ENCODE measurements around the gene OPALIN. TPM values are rescaled to one million over a fixed set of nuclear protein-coding genes. Genes with fewer than 3 reads are reported as not detected.

Gene OPALIN
- total RNA-seq, 1 donor from 2014 or later: not detected

GRCh38 chr10:96360331-96360730 is 1.5 kb upstream of the OPALIN start:
- DNase-seq (no peak), ATAC-seq (ENCODE audit: low read depth) (no peak)
- no peak for TF ChIP-seq CTCF (IDR thresholded peaks at IDR 0.05)
- Mint-ChIP-seq H3K4me3 (no peak overlapping the region), H3K27me3 (peaks cover 10% of the 10 kb centered on the region), H3K9me3 (no peaks in the 10 kb centered on the region), H3K4me1 (no peaks in the 10 kb centered on the region), H3K27ac (no peak overlapping the region), H3K36me3 (ENCODE audit: low read depth) (no peaks in the 10 kb centered on the region)
- intact Hi-C loops (cut with micrococcal nuclease): no loop called here
- ChIA-PET CTCF (interaction anchor here (1.2 kb wide), 1 partner anchor 10 kb away, joined by 3 read pairs; no protein-coding TSS in a partner anchor), POLR2A (no interaction called here)

- Mint-ChIP-seq H3K27ac (no peak overlapping the region), H3K27me3 (peaks cover 13% of the 10 kb centered on the region), H3K9me3 (no peaks in the 10 kb centered on the region), H3K36me3 (ENCODE audit: low read depth) (no peaks in the 10 kb centered on the region), H3K4me1 (no peaks in the 10 kb centered on the region), H3K4me3 (no peak overlapping the region)
- TF ChIP-seq CTCF (IDR thresholded peaks at IDR 0.05): no peak
- DNase-seq: no peak
- POLR2A ChIA-PET: no interaction called here
- no peak for ATAC-seq (ENCODE audit: low read depth)
- CTCF ChIA-PET: no interaction called here
- intact Hi-C loops (cut with micrococcal nuclease): no loop called here
Measured at GRCh38 chr10:96359616-96360015, 814 bp upstream of the OPALIN start.

- intact Hi-C loops (cut with micrococcal nuclease): no loop called here
- ChIA-PET POLR2A (no interaction called here), CTCF (no interaction called here)
- Mint-ChIP-seq H3K27me3 (peaks cover 19% of the 10 kb centered on the region), H3K27ac (no peak overlapping the region), H3K4me1 (no peaks in the 10 kb centered on the region), H3K9me3 (no peaks in the 10 kb centered on the region), H3K4me3 (no peak overlapping the region), H3K36me3 (ENCODE audit: low read depth) (no peaks in the 10 kb centered on the region)
- ATAC-seq (ENCODE audit: low read depth) (no peak), DNase-seq (no peak)
- no peak for TF ChIP-seq CTCF (IDR thresholded peaks at IDR 0.05)
Measured at GRCh38 chr10:96357038-96357620, 1.7 kb downstream of the OPALIN start.

- no peaks in the 10 kb centered on the region for H3K9me3 Mint-ChIP-seq
- no peaks in the 10 kb centered on the region for H3K4me1 Mint-ChIP-seq
- intact Hi-C loops (cut with micrococcal nuclease): no loop called here
- POLR2A ChIA-PET: interaction anchor here (0.7 kb wide), 1 partner anchor 855 kb away, joined by 10 read pairs; no protein-coding TSS in a partner anchor
- CTCF ChIA-PET: interaction anchor here (0.6 kb wide), 1 partner anchor 69 kb away, joined by 3 read pairs; no protein-coding TSS in a partner anchor
- no peak for DNase-seq
- H3K27me3 Mint-ChIP-seq: peaks cover 19% of the 10 kb centered on the region
- ATAC-seq (ENCODE audit: low read depth): no peak
- no peak for TF ChIP-seq CTCF (IDR thresholded peaks at IDR 0.05)
- H3K27ac Mint-ChIP-seq: no peak overlapping the region
- H3K36me3 Mint-ChIP-seq (ENCODE audit: low read depth): no peaks in the 10 kb centered on the region
- H3K4me3 Mint-ChIP-seq: no peak overlapping the region
Measured at GRCh38 chr10:96352582-96352981, 6.2 kb downstream of the OPALIN start.

GRCh38 chr10:96352027-96352426 is 6.8 kb downstream of the OPALIN start:
- H3K36me3 Mint-ChIP-seq (ENCODE audit: low read depth): no peaks in the 10 kb centered on the region
- no peak overlapping the region for H3K27ac Mint-ChIP-seq
- H3K27me3 Mint-ChIP-seq: peaks cover 19% of the 10 kb centered on the region
- H3K4me3 Mint-ChIP-seq: no peak overlapping the region
- no peak for ATAC-seq (ENCODE audit: low read depth)
- ChIA-PET POLR2A (interaction anchor here (0.7 kb wide), 1 partner anchor 854 kb away, joined by 10 read pairs; no protein-coding TSS in a partner anchor), CTCF (interaction anchor here (0.6 kb wide), 1 partner anchor 70 kb away, joined by 3 read pairs; no protein-coding TSS in a partner anchor)
- DNase-seq: no peak
- no peaks in the 10 kb centered on the region for H3K4me1 Mint-ChIP-seq
- no peaks in the 10 kb centered on the region for H3K9me3 Mint-ChIP-seq
- intact Hi-C loops (cut with micrococcal nuclease): no loop called here
- TF ChIP-seq CTCF (IDR thresholded peaks at IDR 0.05): no peak
